ENCODE results near the gene MYL10.

DNA sequence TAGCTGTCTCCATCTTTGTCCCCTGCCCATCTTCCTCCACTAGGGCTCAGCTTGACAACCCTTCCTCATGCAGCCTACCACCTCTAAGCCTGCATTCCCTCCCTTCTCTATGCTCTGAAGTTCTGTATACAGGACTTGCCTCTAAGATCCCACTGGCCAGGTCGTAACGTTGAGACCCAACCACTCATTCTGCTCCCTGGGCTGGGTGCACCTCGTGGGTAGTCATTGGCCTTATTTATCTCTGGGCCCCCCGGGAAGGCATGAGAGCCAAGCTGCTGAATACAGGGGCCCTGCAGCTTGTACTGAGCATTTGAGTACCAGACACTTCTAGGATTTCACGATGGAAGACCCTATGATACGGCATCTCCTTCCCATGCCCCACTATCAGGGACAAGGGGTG lies 31.2 kb downstream of the MYL10 start:
- TF ChIP-seq, protein P1, sequence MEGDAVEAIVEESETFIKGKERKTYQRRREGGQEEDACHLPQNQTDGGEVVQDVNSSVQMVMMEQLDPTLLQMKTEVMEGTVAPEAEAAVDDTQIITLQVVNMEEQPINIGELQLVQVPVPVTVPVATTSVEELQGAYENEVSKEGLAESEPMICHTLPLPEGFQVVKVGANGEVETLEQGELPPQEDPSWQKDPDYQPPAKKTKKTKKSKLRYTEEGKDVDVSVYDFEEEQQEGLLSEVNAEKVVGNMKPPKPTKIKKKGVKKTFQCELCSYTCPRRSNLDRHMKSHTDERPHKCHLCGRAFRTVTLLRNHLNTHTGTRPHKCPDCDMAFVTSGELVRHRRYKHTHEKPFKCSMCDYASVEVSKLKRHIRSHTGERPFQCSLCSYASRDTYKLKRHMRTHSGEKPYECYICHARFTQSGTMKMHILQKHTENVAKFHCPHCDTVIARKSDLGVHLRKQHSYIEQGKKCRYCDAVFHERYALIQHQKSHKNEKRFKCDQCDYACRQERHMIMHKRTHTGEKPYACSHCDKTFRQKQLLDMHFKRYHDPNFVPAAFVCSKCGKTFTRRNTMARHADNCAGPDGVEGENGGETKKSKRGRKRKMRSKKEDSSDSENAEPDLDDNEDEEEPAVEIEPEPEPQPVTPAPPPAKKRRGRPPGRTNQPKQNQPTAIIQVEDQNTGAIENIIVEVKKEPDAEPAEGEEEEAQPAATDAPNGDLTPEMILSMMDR (IDR thresholded peaks at IDR 0.05; ENCODE audit: extremely low read depth in 1 of 2, insufficient read depth in 1 of 2, low read depth in 1 of 2, low read length in 2 of 2) = no peak
- TF ChIP-seq MYC (IDR thresholded peaks at IDR 0.05; ENCODE audit: low read depth, low read length) (no peak), POLR2AphosphoS5 (IDR thresholded peaks at IDR 0.05; ENCODE audit: insufficient read depth, low read depth, low read length) (no peak)

Data from endothelial cell of umbilical vein (primary cell).